ENCODE data around the gene C19orf85. TPM values are rescaled to one million over a fixed set of nuclear protein-coding genes. Genes with fewer than 3 reads are reported as not detected.

The C19orf85 gene
- not detected in 2 replicates for total RNA-seq

DNA sequence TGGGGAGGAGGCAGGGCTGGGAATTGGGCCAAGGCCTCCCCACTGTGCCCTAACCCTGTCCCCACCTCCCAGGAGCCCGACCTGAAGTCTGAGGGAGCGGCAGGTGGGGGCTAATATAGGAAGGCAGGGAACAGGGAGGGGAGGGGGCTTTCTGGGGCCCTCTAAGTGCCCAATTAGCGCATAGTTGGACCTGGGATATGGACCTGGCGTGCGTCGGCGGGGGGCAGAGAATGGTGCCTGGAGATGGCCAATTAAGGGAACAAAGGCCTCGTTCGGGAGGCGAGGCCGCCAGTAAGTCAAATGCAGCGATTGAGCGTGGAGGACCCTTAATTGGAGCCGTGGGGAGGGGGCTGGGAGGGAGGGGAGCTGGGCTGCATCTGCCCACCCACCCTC lies at the start of gene C19orf85:
TSS of gene C19orf85 (minus strand) at position 90 of the 393 bp plus-strand sequence. CDS start 197 bp downstream, outside the sequence.

DNA sequence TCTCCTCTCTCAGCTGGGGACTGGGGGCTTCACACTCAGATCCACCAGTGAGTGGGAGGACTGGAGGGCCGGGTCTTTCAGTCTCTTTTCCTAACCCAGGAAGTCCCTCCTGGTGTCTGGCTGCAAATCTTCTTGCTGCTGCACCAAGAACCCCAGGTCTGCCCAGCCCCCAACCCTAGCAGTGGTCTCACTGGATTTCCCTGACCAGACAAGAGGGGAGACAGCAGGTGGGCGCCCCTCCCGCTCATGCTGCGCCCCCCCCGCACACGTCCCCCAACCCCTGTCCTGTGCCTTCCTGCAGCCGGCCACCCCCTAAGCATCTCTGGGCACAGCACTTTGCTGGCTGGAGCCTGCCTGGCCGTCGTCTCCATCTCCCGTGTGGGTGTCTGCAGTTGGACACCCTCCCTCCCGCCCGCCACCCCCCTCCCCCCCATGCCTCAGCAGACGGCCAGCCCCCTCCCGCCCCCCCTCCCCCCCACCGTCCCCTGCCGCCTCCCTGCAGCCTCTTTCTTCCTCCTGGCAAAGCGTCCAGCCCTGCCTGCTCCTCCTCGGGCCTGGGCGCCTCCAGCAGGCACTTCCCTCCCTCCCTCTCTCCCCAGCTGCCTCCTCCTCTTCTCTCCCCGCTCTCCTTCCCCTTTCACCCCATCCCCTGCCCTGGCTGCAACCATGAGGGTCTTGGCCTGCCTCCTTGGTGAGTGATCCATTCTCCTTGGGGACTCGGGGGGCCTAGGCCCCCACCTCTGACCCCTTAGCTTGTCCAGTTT lies 23.6 kb upstream of the C19orf85 start, which contains the start of gene SSC5D:
TSS of gene SSC5D (plus strand) at position 513 of the 764 bp plus-strand sequence. CDS start at position 667, 154 bp downstream.

DNA sequence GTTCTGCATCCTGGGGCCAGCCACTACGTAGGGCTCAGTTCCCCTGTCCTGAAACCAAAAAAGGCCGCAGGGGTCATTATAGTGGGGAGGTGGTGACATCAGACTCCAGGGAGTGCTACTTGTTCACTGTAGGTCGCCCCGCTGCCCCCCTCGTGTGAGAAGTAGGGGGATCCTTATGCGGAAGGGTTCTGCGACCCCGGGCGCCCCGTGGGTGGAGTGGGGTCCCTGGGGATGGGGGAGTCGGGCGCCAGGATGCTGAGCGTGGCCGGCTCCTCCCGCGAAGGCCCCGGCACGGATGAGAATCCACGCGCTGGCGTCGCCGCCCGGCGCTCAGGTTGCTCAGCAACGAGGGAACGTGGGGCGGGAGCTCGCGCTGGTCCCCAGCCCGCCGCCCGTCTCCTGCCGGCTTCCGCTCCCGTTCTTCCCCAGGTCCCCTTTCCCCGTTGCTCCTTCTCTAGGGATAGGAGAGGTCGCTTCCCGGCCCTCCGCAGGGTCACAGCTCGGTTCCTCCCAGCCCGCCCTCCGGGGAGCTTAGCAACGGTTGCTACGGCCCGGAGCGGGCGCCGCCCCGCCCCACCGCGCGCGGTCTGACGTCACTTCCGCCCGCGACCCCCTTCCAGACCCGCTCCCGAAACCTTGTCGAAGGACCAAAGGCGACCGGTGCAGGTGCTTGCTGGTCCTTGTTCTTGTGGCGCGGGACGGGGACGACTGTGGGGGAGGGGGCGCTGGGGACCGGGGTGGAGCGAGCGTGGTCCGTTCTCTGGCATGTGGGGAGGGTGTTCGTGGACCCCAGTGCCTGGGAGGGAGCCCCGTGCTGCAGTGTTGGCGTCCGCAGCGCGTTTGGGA lies 20.3 kb upstream of the C19orf85 start, which contains the start of gene NAT14:
TSS of gene NAT14 (plus strand) at position 596 of the 846 bp plus-strand sequence. CDS start 521 bp downstream, outside the sequence.

DNA sequence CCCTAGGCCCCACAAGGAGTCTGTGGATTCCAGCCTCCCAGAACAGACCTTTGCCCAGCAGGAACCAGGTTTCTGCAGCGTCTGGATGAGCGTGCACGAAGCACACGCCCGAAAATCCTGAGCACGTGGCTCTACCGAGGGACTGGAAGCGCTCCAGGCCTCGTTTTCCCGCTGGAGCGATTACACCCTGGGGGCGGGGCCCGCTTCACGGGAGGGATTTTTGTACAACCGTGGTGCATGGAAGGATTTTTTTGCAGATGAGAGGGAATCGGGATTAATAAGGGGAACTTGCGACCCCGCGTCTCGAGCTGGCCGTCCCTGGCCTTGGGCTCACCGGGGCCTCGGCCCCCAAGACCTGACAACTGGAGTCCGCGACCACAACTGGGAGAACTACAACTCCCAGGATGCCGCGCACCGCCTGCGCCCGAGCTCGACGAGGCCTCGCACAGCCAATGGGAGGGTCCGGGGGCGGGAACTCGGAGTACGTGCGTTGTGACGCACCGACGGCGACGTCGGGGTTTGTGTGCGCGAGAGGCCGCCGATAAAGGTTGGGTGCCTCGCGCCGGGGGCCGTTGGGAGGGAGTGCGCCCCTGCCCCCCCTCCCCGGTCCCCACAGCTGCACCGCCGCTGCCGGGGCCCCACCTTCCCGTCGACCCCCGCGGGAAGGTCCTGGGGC lies 11.7 kb upstream of the C19orf85 start, which contains the start of gene ZNF628:
TSS of gene ZNF628 (plus strand) at position 518 of the 676 bp plus-strand sequence. CDS start 3,294 bp downstream, outside the sequence.

DNA sequence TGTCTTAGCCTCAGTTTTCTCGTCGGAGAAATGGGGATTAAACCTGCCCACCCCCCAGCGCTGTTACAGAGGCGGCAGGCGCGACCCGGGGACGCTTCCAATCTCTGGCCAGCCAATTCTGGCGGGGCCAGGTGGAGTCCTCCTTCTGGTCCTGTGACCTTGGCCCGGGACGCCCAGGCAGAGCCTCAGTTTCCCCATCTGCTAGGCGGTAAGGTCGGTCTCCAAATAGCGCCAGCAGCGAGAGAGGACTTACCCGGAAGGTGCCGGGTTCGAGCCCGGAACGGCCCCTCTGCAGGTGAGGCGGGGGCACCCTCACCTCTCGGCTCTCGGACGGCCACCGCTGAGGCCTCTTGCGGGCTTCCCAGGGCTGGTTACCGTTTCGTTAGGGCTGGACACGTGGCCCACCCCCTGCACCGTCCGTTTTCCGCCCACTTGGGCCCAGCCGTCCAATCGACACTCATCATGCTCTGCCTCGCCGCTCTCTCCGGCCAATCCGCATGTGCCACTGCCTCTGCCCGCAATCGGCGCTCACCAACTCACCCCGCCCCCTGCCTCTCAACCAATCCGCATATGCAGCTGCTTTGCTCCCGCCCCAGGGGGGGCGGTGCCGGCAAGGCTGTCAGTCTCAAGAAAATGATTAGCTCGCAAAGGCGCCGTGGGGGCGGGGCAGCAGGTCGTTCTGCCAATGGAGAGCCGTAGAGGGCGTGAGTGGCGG lies 3.1 kb downstream of the C19orf85 start, which contains the start of gene ISOC2:
TSS of gene ISOC2 (minus strand) at position 384 of the 715 bp plus-strand sequence. CDS start 5,156 bp downstream, outside the sequence.

DNA sequence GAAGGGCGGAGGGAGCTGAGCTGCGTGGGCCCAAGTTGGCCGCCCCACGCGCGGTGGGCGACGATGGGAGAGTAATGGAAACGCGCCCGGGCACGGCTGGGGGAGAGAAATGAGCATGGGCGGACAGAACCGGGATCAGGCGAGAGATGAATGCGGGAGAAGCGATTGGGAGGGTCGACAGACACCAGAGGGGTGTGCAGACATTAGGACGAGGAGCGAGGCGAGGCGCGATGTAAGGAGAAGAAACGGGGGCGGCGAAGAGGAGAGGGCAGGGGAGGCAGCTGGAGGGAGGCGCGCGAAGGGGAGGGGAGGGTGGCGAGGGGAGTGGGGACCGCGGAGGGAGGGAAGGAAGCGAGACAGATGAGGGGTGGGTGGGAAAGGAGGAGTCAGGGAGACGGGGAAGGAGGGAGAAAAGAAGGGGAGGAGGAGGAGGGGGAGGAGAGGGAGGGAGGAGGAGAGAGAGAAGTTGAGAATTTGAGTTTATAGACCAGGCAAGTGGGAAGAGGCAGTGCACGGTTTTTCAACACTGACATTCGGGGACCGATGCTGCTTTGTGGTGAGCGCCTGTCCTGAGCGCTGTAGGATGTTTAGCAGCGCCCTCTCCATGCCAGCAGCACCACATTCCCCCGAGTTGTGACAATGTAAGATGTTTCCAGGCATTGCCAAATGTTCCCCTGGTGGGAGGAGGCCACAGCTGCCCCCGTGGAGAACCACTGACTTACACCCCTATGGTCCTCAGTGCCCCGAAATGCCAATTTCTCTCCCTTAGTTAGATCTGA lies 21.3 kb downstream of the C19orf85 start, which contains the start of gene SHISA7:
TSS of gene SHISA7 (minus strand) at position 256 of the 779 bp plus-strand sequence. CDS start 437 bp downstream, outside the sequence.

Other genes starting within 250 kb of the C19orf85 start
- 0.33 and 1.0 TPM in 2 replicates for gene TMEM86B, start 236.0 kb downstream of the C19orf85 start, total RNA-seq
- gene PPP6R1, start 205.7 kb downstream of the C19orf85 start, total RNA-seq = 16.4 and 18.0 TPM in 2 replicates
- gene HSPBP1, start 184.6 kb downstream of the C19orf85 start, total RNA-seq = 18.6 and 19.6 TPM in 2 replicates
- gene BRSK1, start 180.8 kb downstream of the C19orf85 start, total RNA-seq = 0.65 and 0.77 TPM in 2 replicates
- gene TMEM150B, start 139.4 kb downstream of the C19orf85 start, total RNA-seq = not detected in 2 replicates
- 3.2 and 3.3 TPM in 2 replicates for gene KMT5C, start 124.9 kb downstream of the C19orf85 start, total RNA-seq
- gene COX6B2, start 110.0 kb downstream of the C19orf85 start, total RNA-seq = not detected in 2 replicates
- gene GARIN5B, start 101.5 kb downstream of the C19orf85 start, total RNA-seq = not detected in 2 replicates
- gene IL11, start 94.3 kb downstream of the C19orf85 start, total RNA-seq = 0.33 TPM in 1 of 2 replicates, not detected in the other
- not detected in 2 replicates for gene TMEM190, start 87.9 kb downstream of the C19orf85 start, total RNA-seq
- gene TMEM238, start 80.5 kb downstream of the C19orf85 start, total RNA-seq = 0.17 and 0.22 TPM in 2 replicates
- gene RPL28, start 78.8 kb downstream of the C19orf85 start, total RNA-seq = 177 and 193 TPM in 2 replicates
- gene UBE2S, start 57.0 kb downstream of the C19orf85 start, total RNA-seq = 23.0 and 32.1 TPM in 2 replicates
- not detected in 2 replicates for gene SHISA7, start 21.5 kb downstream of the C19orf85 start, total RNA-seq
- 55.3 and 66.8 TPM in 2 replicates for gene ISOC2, start 3.1 kb downstream of the C19orf85 start, total RNA-seq
- gene ZNF628, start 11.9 kb upstream of the C19orf85 start, total RNA-seq = 0.43 and 0.76 TPM in 2 replicates
- gene NAT14, start 20.4 kb upstream of the C19orf85 start, total RNA-seq = 7.9 and 8.8 TPM in 2 replicates
- gene SSC5D, start 23.7 kb upstream of the C19orf85 start, total RNA-seq = under 0.01 TPM in 2 replicates
- gene SBK2, start 72.4 kb upstream of the C19orf85 start, total RNA-seq = not detected in 2 replicates
- gene SBK3, start 80.8 kb upstream of the C19orf85 start, total RNA-seq = 0.22 and 0.26 TPM in 2 replicates
- gene ZNF579, start 116.1 kb upstream of the C19orf85 start, total RNA-seq = 1.8 and 2.4 TPM in 2 replicates
- 2.2 and 2.7 TPM in 2 replicates for gene FIZ1, start 134.8 kb upstream of the C19orf85 start, total RNA-seq
- 7.9 and 11.4 TPM in 2 replicates for gene ZNF524, start 135.5 kb upstream of the C19orf85 start, total RNA-seq
- 0.54 and 0.60 TPM in 2 replicates for gene ZNF865, start 140.9 kb upstream of the C19orf85 start, total RNA-seq
- 4.4 and 4.5 TPM in 2 replicates for gene ZNF784, start 159.8 kb upstream of the C19orf85 start, total RNA-seq
- 1.5 and 2.1 TPM in 2 replicates for gene ZNF580, start 176.3 kb upstream of the C19orf85 start, total RNA-seq
- 21.8 and 23.7 TPM in 2 replicates for gene ZNF581, start 178.9 kb upstream of the C19orf85 start, total RNA-seq
- gene CCDC106, start 183.5 kb upstream of the C19orf85 start, total RNA-seq = 5.5 and 7.9 TPM in 2 replicates
- 60.8 and 71.1 TPM in 2 replicates for gene U2AF2, start 190.3 kb upstream of the C19orf85 start, total RNA-seq
- gene EPN1, start 210.5 kb upstream of the C19orf85 start, total RNA-seq = 36.2 and 57.0 TPM in 2 replicates